ENCODE results near the gene FUT8. TPM values are rescaled to one million over a fixed set of nuclear protein-coding genes. Genes with fewer than 3 reads are reported as not detected.
A peak's percentile ranks its signal among the peaks of the same experiment; 100 is the strongest.

The FUT8 gene
- total RNA-seq = 10 to 100 TPM; 20.4 to 51.1 (median 34.0) TPM
- polyA plus RNA-seq = 10 to 100 TPM; 18.1 to 18.6 TPM
- long read RNA-seq, donor 1, full-length matches to known transcripts = 7 of 16 reads
- long read RNA-seq, donor 1, partial matches to known transcripts = 4 of 16 reads
- long read RNA-seq, donor 1, other reads (novel, unspliced or antisense) = 5 of 16 reads
- long read RNA-seq, donor 2, full-length matches to known transcripts = 1 of 1 reads
- long read RNA-seq, donor 2, partial matches to known transcripts = 0 of 1 reads
- long read RNA-seq, donor 2, other reads (novel, unspliced or antisense) = 0 of 1 reads
- long read RNA-seq, donor 3, full-length matches to known transcripts = 9 of 30 reads
- long read RNA-seq, donor 3, partial matches to known transcripts = 2 of 30 reads
- long read RNA-seq, donor 3, other reads (novel, unspliced or antisense) = 19 of 30 reads

DNA sequence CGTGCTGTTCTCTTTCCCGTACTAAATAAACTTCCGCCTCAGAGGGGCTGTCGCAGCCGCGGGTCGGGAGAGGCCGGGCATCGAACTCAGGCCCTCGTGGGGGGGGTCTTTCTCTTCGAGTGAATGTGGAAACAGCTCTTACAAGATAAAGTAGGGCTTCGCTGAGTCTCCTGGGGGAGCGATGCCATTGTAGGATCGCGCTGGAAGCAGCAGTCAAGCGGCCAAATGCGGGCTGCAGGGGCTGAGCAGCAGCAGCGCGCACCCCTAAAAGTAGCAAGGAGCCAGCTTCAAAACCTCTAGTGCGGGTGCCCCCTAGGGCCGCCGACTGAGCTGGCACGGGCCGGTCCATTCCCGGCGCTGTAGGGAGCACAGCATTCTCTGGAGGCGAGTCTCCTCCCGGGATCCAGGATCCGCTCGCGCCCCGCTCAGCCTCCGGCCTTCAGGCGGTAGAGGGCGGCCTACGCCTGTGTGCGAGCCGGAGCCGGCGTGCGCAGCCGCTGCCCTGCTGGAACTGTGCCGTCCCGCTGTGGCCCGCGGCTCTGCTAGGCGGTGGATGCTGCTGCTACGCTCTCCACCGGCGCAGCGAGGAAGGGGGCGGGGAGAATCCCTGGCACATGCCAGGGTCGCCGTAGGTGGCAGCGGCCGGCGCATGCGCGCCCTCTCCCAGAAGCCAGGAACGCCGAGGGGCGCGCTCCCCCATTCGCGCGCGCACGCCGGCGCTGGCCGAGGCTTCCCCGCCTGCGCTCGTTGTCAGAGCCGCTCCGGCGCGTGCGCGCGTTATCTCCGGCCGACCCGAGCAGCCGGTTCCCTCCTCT lies at the start of gene FUT8:
Gene FUT8, plus strand, starts transcription at position 699 of the 815 bp plus-strand sequence. CDS start 148,834 bp downstream, outside the sequence.
- H3K9me3 ChIP-seq = no peaks in the 10 kb centered on the region
- H3K27me3 ChIP-seq = no peaks in the 10 kb centered on the region
- TF ChIP-seq CTCF (IDR thresholded peaks at IDR 0.05) = peak; percentile 30 to 50 (median 47)
- no peak for TF ChIP-seq EP300 (IDR thresholded peaks at IDR 0.05)
- peak; percentile 31 for TF ChIP-seq POLR2A (IDR thresholded peaks at IDR 0.05)
- 0% methylated on average over 52 to 85 of the region's 85 CpGs for WGBS, 3 donors
- peak within 1 kb of the TSS; percentile 79 to 85 for H3K27ac ChIP-seq
- H3K36me3 ChIP-seq = no peaks in the 10 kb centered on the region
- intact Hi-C loops (cut with DNase I) = loop anchor here (5.0 to 10.0 kb wide), 4 partner anchors 240 to 413 kb away; no protein-coding TSS in a partner anchor
- peaks cover 1% of the 10 kb centered on the region for H3K4me1 ChIP-seq (ENCODE audit: insufficient read depth)
- peak within 1 kb of the TSS; percentile 61 for H3K4me3 ChIP-seq
- peak; percentile 92 to 98 (median 96) for DNase-seq

GRCh38 chr14:65366802-65367565 lies 45.5 kb upstream of the FUT8 start:
- 88 to 90% (median 89%) methylated on average over 3 of the region's 3 CpGs for WGBS, 3 donors
- TF ChIP-seq EP300 (IDR thresholded peaks at IDR 0.05) = no peak
- TF ChIP-seq CTCF (IDR thresholded peaks at IDR 0.05) = no peak
- no peak for TF ChIP-seq POLR2A (IDR thresholded peaks at IDR 0.05)
- intact Hi-C loops (cut with DNase I) = no loop called here

GRCh38 chr14:65369560-65369959 lies 43.0 kb upstream of the FUT8 start:
- TF ChIP-seq CTCF (IDR thresholded peaks at IDR 0.05) = no peak
- TF ChIP-seq EP300 (IDR thresholded peaks at IDR 0.05) = no peak
- no peak for TF ChIP-seq POLR2A (IDR thresholded peaks at IDR 0.05)
- H3K36me3 ChIP-seq = no peaks in the 10 kb centered on the region
- no peak for DNase-seq
- H3K27ac ChIP-seq = no peak overlapping the region
- 97 to 100% (median 98%) methylated on average over 1 of the region's 1 CpG for WGBS, 3 donors
- H3K27me3 ChIP-seq = no peaks in the 10 kb centered on the region
- no peak overlapping the region for H3K4me3 ChIP-seq
- intact Hi-C loops (cut with DNase I) = no loop called here
- H3K9me3 ChIP-seq = no peaks in the 10 kb centered on the region
- H3K4me1 ChIP-seq (ENCODE audit: insufficient read depth) = no peaks in the 10 kb centered on the region

More at GRCh38 chr14:65366802-65367565, 45.5 kb upstream of the FUT8 start:
- Histone ChIP-seq H3K9me3 (no peaks in the 10 kb centered on the region), H3K27me3 (no peaks in the 10 kb centered on the region), H3K36me3 (no peaks in the 10 kb centered on the region), H3K27ac (no peak overlapping the region), H3K4me1 (ENCODE audit: insufficient read depth) (peaks cover 3% of the 10 kb centered on the region), H3K4me3 (no peak overlapping the region)
- no peak for DNase-seq

GRCh38 chr14:65370801-65371248 lies 41.7 kb upstream of the FUT8 start:
- H3K36me3 ChIP-seq = no peaks in the 10 kb centered on the region
- intact Hi-C loops (cut with DNase I) = no loop called here
- H3K27ac ChIP-seq = no peak overlapping the region
- WGBS, 3 donors = 50 to 55% (median 54%) methylated on average over 7 of the region's 7 CpGs
- H3K4me1 ChIP-seq (ENCODE audit: insufficient read depth) = no peaks in the 10 kb centered on the region
- H3K27me3 ChIP-seq = no peaks in the 10 kb centered on the region
- DNase-seq = no peak
- no peaks in the 10 kb centered on the region for H3K9me3 ChIP-seq
- no peak overlapping the region for H3K4me3 ChIP-seq
- no peak for TF ChIP-seq CTCF (IDR thresholded peaks at IDR 0.05)
- TF ChIP-seq EP300 (IDR thresholded peaks at IDR 0.05) = no peak
- TF ChIP-seq POLR2A (IDR thresholded peaks at IDR 0.05) = no peak
